Measurements from ENCODE around the gene SH2D1A.
"Not testable (repeated sequence)": the region's sequence is repeated elsewhere in the genome, so short reads cannot be mapped to it uniquely, and the experiment has no call there.

The SH2D1A gene

DNA sequence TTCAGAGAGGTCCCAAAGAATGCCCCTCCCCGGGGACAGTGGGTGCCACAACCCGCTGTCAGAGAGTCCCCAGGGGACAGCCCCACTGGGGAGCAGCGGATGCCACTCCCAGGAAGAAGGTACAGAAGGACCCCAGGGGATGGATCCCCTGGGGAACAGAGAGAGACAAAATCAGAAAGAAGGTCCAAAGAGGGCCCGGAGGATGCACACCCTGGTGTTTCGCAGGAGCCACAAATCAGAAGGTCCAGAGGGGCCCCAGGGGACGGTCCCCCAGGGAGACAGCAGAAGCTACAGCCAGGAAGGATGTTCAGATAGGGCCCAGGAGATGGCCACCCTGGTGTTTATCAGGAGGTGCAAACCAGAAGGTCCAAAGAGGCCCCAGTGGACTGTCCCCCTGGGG lies 12.5 kb upstream of the SH2D1A start:
- no peak overlapping the region for H3K27ac ChIP-seq
- TF ChIP-seq ZFX (IDR thresholded peaks at IDR 0.05; ENCODE audit: borderline replicate concordance), result no peak

DNA sequence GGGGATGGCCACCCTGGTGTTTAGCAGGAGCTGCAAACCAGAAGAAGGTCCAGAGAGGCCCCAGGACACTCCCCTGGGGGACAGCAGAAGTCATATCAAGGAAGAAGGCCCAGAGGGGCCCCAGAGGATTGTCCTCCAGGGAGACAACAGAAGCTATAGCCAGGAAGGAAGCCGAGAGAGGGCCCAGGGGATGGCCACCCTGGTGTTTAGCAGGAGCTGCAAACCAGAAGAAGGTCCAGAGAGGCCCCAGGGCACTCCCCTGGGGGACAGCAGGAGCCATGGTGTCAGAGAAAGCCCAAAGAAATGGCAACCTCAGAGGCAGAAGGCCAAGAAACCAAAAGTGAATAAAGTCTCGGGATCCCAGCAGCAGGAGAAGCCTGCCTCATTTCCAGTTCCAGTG lies 11.8 kb upstream of the SH2D1A start:
- not testable (repeated sequence) for H3K27ac ChIP-seq

- TF ChIP-seq, protein P1, sequence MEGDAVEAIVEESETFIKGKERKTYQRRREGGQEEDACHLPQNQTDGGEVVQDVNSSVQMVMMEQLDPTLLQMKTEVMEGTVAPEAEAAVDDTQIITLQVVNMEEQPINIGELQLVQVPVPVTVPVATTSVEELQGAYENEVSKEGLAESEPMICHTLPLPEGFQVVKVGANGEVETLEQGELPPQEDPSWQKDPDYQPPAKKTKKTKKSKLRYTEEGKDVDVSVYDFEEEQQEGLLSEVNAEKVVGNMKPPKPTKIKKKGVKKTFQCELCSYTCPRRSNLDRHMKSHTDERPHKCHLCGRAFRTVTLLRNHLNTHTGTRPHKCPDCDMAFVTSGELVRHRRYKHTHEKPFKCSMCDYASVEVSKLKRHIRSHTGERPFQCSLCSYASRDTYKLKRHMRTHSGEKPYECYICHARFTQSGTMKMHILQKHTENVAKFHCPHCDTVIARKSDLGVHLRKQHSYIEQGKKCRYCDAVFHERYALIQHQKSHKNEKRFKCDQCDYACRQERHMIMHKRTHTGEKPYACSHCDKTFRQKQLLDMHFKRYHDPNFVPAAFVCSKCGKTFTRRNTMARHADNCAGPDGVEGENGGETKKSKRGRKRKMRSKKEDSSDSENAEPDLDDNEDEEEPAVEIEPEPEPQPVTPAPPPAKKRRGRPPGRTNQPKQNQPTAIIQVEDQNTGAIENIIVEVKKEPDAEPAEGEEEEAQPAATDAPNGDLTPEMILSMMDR (IDR thresholded peaks at IDR 0.05), result no peak
- no peak for TF ChIP-seq ZFX (IDR thresholded peaks at IDR 0.05; ENCODE audit: borderline replicate concordance)
- H3K27ac ChIP-seq, result no peak overlapping the region
Measured at GRCh38 chrX:124335598-124335997, 10.8 kb upstream of the SH2D1A start.

GRCh38 chrX:124337916-124338315 lies 8.4 kb upstream of the SH2D1A start:
- H3K27ac ChIP-seq, result no peak overlapping the region
- TF ChIP-seq ZFX (IDR thresholded peaks at IDR 0.05; ENCODE audit: borderline replicate concordance), result no peak
- TF ChIP-seq, protein P1 (IDR thresholded peaks at IDR 0.05), result no peak

DNA sequence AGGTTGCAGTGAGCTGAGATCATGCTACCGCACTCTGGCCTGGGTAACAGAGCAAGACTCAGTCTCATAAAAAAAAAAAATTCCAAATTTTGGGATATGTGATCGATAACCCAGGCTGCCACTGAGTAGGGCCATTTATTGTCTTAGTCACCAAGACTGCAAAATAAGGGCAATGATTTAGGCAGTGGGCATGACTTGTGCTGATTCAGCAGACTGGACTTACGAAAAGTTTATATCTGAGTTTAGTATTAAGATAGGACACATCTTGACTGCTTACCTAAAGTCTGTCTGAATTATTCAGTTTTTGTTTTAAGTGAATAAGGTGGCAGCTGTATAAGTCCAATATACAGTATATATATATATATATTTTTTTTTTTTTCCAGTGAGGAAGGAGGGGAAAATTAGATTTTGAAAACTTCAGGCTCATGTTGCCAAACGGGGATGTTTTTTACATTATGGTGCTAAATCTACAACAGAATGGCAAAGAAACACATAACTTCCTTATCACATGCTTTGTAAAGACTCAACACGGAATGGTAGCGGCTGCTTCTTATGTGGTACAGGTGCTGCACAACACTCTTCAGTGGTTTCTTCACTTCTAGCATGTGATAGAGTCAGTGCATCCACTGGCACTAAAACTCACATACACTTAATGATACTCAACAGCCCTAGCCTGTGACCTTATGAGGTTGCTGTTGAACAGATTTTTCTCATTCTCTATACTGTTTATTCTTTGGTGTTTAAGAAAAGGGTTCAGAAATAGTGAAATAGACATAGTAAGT lies 7.4 kb upstream of the SH2D1A start:
- TF ChIP-seq ZFX (IDR thresholded peaks at IDR 0.05; ENCODE audit: borderline replicate concordance), result no peak
- TF ChIP-seq, protein P1 (IDR thresholded peaks at IDR 0.05), result no peak
- H3K27ac ChIP-seq, result no peak overlapping the region

- no peak for TF ChIP-seq ZFX (IDR thresholded peaks at IDR 0.05; ENCODE audit: borderline replicate concordance)
- TF ChIP-seq, protein P1 (IDR thresholded peaks at IDR 0.05), result no peak
- no peak overlapping the region for H3K27ac ChIP-seq
Measured at GRCh38 chrX:124341396-124342132, 4.8 kb upstream of the SH2D1A start.

DNA sequence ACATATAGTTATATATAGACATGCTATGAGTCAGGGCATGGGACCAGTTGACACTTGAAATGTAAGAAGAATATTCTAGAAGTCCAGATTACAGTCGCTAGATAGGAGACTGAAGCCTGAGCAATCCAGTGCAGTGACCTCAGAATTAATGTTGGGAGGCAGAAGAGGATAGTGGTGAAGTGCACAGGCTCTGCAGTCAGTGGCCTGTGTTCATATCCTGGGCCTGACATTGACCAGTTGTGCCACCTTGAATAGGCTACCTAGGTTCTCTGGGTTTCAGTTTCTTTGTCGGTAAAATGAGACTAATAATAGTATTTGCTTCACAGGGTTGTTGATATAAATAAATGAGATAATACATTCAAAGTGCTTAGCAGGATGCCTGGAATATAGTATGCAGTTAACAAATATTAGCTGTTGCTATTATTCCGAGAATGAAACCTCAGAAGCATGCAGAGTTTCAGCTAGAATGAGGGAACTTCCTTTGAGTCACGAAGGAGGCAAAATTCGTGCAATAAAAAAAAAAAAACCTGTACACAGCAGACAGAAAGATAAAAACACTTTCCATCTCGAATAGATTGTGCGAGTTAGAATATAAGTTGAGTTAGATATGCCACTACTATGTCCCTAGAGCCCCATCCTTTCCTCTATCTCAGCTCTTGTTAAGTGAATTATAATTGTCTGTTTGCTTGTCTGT lies 4.0 kb upstream of the SH2D1A start:
- no peak for TF ChIP-seq ZFX (IDR thresholded peaks at IDR 0.05; ENCODE audit: borderline replicate concordance)
- TF ChIP-seq, protein P1 (IDR thresholded peaks at IDR 0.05), result no peak
- no peak overlapping the region for H3K27ac ChIP-seq

- TF ChIP-seq, protein P1 (IDR thresholded peaks at IDR 0.05), result no peak
- no peak for TF ChIP-seq ZFX (IDR thresholded peaks at IDR 0.05; ENCODE audit: borderline replicate concordance)
- H3K27ac ChIP-seq, result no peak overlapping the region
Measured at GRCh38 chrX:124343016-124343415, 3.3 kb upstream of the SH2D1A start.
